GM12865 (cell line): ENCODE data around the gene CYTH1.

Source experiments
- DNase-seq: peaks from one replicate; pipeline ENCODE4 v3.0.0; 2010; ENCODE audit warnings: low read depth
- H3K4me3 ChIP-seq: 2 replicates; pipeline ENCODE4 v1.5.1; 2011; ENCODE audit warnings: mild to moderate bottlenecking, low read depth, low read length, control low read depth
- CTCF ChIP-seq: IDR thresholded peaks from 2 replicates; pipeline ENCODE4 v1.5.1; 2011; ENCODE audit warnings: low read length, control low read depth, low read depth, inconsistent platforms; ENCODE audit not compliant: insufficient read depth; ENCODE audit errors: missing control alignments

Gene CYTH1

DNA sequence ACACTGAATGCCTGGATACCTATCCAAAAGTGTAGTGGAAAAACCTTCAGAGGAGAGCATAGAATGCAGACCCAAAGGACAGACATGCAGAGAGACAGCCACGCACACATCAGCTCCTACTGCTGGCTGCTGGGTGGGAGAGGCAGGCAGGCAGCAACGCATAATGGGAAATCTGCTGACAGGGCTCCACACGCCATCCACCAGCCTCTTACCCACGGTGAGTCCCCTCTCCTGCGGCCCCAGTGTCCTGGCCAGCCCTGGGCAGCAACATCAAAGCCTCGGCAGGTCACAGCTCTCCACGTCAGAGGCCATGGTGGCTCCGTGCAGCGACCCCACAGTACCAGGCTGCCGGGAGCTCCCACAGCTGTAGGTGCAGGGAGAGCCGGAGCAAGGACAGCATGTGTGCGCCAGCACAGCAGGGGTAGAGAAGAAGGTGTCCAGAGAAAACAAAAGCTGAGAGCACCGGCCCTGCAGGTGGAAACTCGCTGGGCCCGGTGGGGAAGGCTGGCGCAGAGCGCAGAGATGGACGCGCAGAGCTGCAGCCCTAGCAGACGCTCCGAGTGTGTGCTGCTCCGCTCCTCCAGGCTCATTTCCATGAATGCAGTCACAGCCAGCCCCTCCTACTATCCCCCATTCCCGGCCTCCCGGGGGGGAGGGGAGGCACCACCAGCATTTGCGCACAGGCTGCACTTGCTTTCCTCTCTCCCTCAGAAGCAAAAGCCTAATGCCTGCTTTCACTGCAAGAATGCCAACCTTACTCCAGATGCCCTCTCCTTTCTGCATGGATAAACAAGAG lies 58.9 kb downstream of the CYTH1 start:
- no peak for TF ChIP-seq CTCF
- no peak for DNase-seq
- H3K4me3 ChIP-seq = peak overlapping the region; percentile 63

DNA sequence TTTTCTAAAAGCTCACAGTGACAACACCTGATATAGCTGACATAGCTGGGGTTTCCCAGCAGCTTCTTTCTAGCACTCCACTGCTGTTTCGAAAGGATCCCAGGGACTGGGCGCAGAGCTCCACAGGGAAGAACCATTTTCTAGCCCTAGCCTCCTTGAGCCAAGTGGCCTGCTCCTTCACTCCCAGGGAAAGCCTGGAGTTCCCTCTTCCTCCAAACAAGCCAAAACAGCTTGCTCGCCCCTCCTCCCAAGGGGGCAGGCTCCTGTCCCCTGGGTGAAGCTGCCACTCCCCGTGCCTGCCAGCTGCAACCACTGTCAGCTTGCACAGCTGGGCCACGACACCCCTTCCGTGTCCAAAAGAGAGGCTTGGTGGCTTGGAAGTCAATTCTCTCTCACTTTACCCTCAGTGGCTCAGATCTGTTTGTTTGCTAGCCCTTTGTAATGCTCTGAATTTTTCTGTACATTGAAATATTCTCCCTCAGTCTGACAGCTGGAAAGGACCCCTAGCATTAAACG lies 59.8 kb downstream of the CYTH1 start:
- no peak for TF ChIP-seq CTCF
- peak; percentile 79 for DNase-seq

DNA sequence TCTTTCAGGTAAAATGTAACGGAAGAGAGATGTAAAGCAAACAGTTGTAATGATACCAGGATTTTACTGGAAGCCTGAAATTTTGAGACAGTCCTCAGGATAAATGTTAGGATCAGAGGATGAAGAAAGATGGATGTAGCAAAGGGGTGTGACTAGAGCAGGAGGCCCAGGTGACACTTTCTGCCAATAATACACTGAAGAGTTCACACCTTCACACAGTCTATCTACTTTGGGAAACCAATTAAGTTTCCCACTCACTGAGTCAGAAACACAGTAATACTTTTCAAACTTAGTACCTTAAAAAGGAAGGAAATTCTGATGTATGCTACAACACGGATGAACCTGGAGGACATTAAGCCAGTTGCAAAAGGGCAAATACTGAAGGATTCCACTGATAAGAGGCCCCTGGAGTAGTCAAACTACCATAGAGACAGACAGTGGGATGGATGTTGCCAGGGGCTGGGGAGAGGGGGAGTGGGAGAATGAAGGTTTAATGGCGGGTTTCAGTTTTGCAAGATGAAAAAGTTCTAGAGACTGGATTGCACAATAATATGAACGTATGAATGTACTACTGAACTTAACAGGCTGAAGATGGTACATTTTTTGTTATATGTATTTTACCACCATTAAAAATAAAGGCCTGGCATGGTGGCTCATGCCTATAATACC lies 62.3 kb downstream of the CYTH1 start:
- DNase-seq = peak; percentile 2
- peak overlapping the region; percentile 67 for H3K4me3 ChIP-seq
- no peak for TF ChIP-seq CTCF

More for the DNA sequence above, 59.8 kb downstream of the CYTH1 start:
- peak overlapping the region; percentile 63 for H3K4me3 ChIP-seq

DNA sequence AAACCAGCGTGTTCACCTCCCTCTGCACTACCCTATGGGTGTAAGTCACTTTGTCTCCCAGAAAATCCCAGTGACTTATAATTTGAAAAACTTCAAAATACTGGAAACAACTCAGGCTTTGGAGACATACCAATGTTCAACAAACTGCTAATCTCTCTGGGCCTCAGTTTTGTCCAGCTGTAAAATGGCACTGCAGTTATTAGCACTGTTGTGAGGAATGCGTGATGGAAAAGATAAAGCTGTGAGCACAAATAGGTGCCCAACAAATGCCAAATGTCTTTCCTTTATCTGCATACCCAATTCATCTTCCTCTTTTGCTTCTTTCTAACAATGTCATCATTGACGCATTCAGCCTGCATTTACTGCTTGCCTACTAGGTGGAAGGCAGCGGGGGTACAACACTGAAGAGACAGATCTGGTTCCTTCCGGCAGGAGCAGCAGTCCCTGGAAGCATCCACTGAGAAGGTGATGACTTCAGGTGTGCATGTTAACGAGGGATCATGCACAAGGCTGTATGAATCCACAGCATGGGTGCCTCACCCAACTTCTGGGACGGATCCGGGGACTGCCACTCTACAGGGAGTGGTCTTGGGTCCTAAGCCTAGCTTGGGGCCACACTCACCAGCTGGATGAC lies 63.4 kb downstream of the CYTH1 start:
- no peak for TF ChIP-seq CTCF
- no peak for DNase-seq
- H3K4me3 ChIP-seq = peak overlapping the region; percentile 67

- H3K4me3 ChIP-seq = peak overlapping the region; percentile 67
- peak; percentile 50 for DNase-seq
- TF ChIP-seq CTCF = no peak
Measured at GRCh38 chr17:78717431-78717980, 64.6 kb downstream of the CYTH1 start.

GRCh38 chr17:78716814-78717393 lies 65.2 kb downstream of the CYTH1 start:
- DNase-seq = peak; percentile 82
- no peak for TF ChIP-seq CTCF
- H3K4me3 ChIP-seq = peak overlapping the region; percentile 67
